Brain microvascular endothelial cell (primary cell): ENCODE measurements around the gene ARHGAP15.

Experiments
- DNase-seq: peaks from one replicate; pipeline ENCODE4 v3.0.0-alpha.2; 2020
- H3K27ac ChIP-seq: fragments of 250-450 bp; sonication (Bioruptor Pico); 2 replicates; pipeline ENCODE4 v1.5.1; 2020; ENCODE audit warnings: mild to moderate bottlenecking, moderate library complexity
- H3K27me3 ChIP-seq: fragments of 250-450 bp; sonication (Bioruptor Pico); replicated peaks from 2 replicates; pipeline ENCODE4 v1.5.1; 2020; ENCODE audit warnings: mild to moderate bottlenecking
- H3K36me3 ChIP-seq: fragments of 250-450 bp; sonication (Bioruptor Pico); replicated peaks from 2 replicates; pipeline ENCODE4 v1.5.1; 2020; ENCODE audit warnings: mild to moderate bottlenecking
- H3K4me3 ChIP-seq: 2 replicates; pipeline ENCODE4 v1.5.1; 2011; ENCODE audit warnings: low read depth, mild to moderate bottlenecking, control low read depth, low read length, moderate library complexity
- CTCF ChIP-seq: IDR thresholded peaks from 2 replicates; pipeline ENCODE4 v1.5.1; 2011; ENCODE audit warnings: low read depth, mild to moderate bottlenecking, moderate library complexity, low read length, control low read depth, inconsistent platforms; ENCODE audit errors: missing control alignments
- in situ Hi-C: cut with HindIII; loops from 2 replicates; pipeline ENCODE4 v1.10.0; 2017; ENCODE audit warnings: low sequenced_read_pairs, low pct_ligation_motif_present

ARHGAP15 gene

GRCh38 chr2:143255086-143255485 is 125.9 kb downstream of the ARHGAP15 start:
- H3K4me3 ChIP-seq = no peak overlapping the region
- no peaks in the 10 kb centered on the region for H3K27me3 ChIP-seq
- H3K36me3 ChIP-seq = no peaks in the 10 kb centered on the region
- no peak for TF ChIP-seq CTCF
- no peak for DNase-seq
- H3K27ac ChIP-seq = no peak overlapping the region
- in situ Hi-C loops = no loop called here

- no peak for DNase-seq
- Histone ChIP-seq H3K27me3 (no peaks in the 10 kb centered on the region), H3K27ac (no peak overlapping the region), H3K4me3 (no peak overlapping the region), H3K36me3 (no peaks in the 10 kb centered on the region)
- in situ Hi-C loops = no loop called here
- TF ChIP-seq CTCF = no peak
Measured at GRCh38 chr2:143255899-143256298, 126.7 kb downstream of the ARHGAP15 start.

- no peaks in the 10 kb centered on the region for H3K36me3 ChIP-seq
- in situ Hi-C loops = no loop called here
- TF ChIP-seq CTCF = no peak
- no peak for DNase-seq
- H3K27me3 ChIP-seq = no peaks in the 10 kb centered on the region
- H3K27ac ChIP-seq = no peak overlapping the region
- no peak overlapping the region for H3K4me3 ChIP-seq
Measured at GRCh38 chr2:143258126-143258892, 129.1 kb downstream of the ARHGAP15 start.

GRCh38 chr2:143259368-143259958 is 130.2 kb downstream of the ARHGAP15 start:
- H3K4me3 ChIP-seq = no peak overlapping the region
- H3K36me3 ChIP-seq = no peaks in the 10 kb centered on the region
- in situ Hi-C loops = no loop called here
- H3K27ac ChIP-seq = no peak overlapping the region
- peak; percentile 82 for DNase-seq
- no peaks in the 10 kb centered on the region for H3K27me3 ChIP-seq
- TF ChIP-seq CTCF = peak; percentile 81

- no peak for DNase-seq
- no peak overlapping the region for H3K27ac ChIP-seq
- H3K36me3 ChIP-seq = no peaks in the 10 kb centered on the region
- TF ChIP-seq CTCF = no peak
- in situ Hi-C loops = no loop called here
- H3K27me3 ChIP-seq = no peaks in the 10 kb centered on the region
- no peak overlapping the region for H3K4me3 ChIP-seq
Measured at GRCh38 chr2:143261986-143262385, 132.8 kb downstream of the ARHGAP15 start.

GRCh38 chr2:143262389-143262788 is 133.2 kb downstream of the ARHGAP15 start:
- Histone ChIP-seq H3K27ac (no peak overlapping the region), H3K27me3 (no peaks in the 10 kb centered on the region), H3K4me3 (no peak overlapping the region), H3K36me3 (no peaks in the 10 kb centered on the region)
- TF ChIP-seq CTCF = no peak
- in situ Hi-C loops = no loop called here
- no peak for DNase-seq
